Fibroblast of lung (primary cell): ENCODE data around the gene IKZF2.

Experiments
- EZH2 ChIP-seq: IDR thresholded peaks from 2 replicates; pipeline ENCODE4 v1.5.1; 2012; ENCODE audit warnings: low read length, control low read depth, mild to moderate bottlenecking; ENCODE audit errors: missing control alignments
- TF ChIP-seq, protein P1 (sequence below), 2 donors: IDR thresholded peaks in 1 of 2; conservative IDR thresholded peaks in 1 of 2; 1 replicate in 1 of 2; 2 replicates in 1 of 2; pipeline ENCODE4 v1.5.1; 2011 to 2012; ENCODE audit warnings: low read length in 2 of 2, control low read depth in 1 of 2, inconsistent platforms in 1 of 2, low read depth in 1 of 2, mild to moderate bottlenecking in 1 of 2

DNA sequence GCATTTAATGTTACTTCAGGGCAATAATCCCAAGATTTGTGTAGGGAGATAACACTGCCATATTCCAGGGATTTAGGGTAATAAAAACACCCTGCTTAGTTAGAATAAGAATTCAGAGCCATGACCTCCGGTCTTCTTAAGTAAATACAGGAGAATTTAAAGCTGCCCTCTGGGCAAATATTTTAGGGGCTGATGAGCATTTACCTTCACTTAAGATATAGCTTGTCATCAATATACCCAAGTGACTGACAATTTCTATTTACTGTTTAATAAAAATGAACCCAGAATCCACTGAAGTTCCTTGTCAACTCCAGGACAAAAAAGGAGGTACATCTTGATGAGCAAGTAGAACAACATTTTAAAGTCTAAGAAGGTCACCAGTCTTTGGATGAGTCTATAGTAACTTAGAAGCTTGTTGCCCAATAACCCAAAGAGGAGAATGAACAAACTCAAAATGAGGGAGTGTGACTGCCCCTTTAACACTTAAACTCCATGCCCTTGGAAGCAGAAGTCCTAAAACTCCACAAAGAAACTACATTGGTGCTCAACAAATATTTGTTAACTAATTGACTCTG lies 24.3 kb upstream of the IKZF2 start:
- TF ChIP-seq, protein P1, sequence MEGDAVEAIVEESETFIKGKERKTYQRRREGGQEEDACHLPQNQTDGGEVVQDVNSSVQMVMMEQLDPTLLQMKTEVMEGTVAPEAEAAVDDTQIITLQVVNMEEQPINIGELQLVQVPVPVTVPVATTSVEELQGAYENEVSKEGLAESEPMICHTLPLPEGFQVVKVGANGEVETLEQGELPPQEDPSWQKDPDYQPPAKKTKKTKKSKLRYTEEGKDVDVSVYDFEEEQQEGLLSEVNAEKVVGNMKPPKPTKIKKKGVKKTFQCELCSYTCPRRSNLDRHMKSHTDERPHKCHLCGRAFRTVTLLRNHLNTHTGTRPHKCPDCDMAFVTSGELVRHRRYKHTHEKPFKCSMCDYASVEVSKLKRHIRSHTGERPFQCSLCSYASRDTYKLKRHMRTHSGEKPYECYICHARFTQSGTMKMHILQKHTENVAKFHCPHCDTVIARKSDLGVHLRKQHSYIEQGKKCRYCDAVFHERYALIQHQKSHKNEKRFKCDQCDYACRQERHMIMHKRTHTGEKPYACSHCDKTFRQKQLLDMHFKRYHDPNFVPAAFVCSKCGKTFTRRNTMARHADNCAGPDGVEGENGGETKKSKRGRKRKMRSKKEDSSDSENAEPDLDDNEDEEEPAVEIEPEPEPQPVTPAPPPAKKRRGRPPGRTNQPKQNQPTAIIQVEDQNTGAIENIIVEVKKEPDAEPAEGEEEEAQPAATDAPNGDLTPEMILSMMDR (conservative IDR thresholded peaks at IDR 0.05 in 1 of 2, IDR thresholded peaks at IDR 0.05 in 1 of 2; ENCODE audit: low read depth in 1 of 2, low read length in 2 of 2): no peak
- TF ChIP-seq EZH2: no peak
